IPS DF 6.9 (cell line): ENCODE results near the gene STN1.

Experiments
- DNase-seq: peaks from one replicate; pipeline ENCODE4 v3.0.0-alpha.2; 2013; ENCODE audit warnings: low read depth, low spot score
- H3K27ac ChIP-seq: one replicate; pipeline ENCODE4 v1.5.1; 2013; ENCODE audit warnings: low read length, control low read depth
- H3K27me3 ChIP-seq: 2 replicates; pipeline ENCODE4 v1.6.1; 2013; ENCODE audit warnings: mild to moderate bottlenecking, low read length; ENCODE audit not compliant: control insufficient read depth, insufficient read depth
- H3K36me3 ChIP-seq: 2 replicates; pipeline ENCODE4 v1.6.1; 2013; ENCODE audit warnings: low read length; ENCODE audit not compliant: control insufficient read depth, insufficient read depth
- H3K4me1 ChIP-seq: 2 replicates; pipeline ENCODE4 v1.6.1; 2013; ENCODE audit warnings: low read length; ENCODE audit not compliant: control insufficient read depth, insufficient read depth
- H3K4me3 ChIP-seq: 2 replicates; pipeline ENCODE4 v1.5.1; 2013; ENCODE audit warnings: mild to moderate bottlenecking, low read length
- H3K9me3 ChIP-seq: 2 replicates; pipeline ENCODE4 v1.6.1; 2013; ENCODE audit warnings: low read length, inconsistent platforms; ENCODE audit not compliant: control insufficient read depth, insufficient read depth
- WGBS: extraction: QIAGEN DNeasy Blood & Tissue Kit; methylation state at CpG from one replicate; pipeline ENCODE4 v1.1.7; 2013; ENCODE audit warnings: mixed read lengths, missing lambda C conversion rate; ENCODE audit not compliant: insufficient read length, insufficient coverage; 5-methylcytosine and 5-hydroxymethylcytosine counted together

The STN1 gene

DNA sequence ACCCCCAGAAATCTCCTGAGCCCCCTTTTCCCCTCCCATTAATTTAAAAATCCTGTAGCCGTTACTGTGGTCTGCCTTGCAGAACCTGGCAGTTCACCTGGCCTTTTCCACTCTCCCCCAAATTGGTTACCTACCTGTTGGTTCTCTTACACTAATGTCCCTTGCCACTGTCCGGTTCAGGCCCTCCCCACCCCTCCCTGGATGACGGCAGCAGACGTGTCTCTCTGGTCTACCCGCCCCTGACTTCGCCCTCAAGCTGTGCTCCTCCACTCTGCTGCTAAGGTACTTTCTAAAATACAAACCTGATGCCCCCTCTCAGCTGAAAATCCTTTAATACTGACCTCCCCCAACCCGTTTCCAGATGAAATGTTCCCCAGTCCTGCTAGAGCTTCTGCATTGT, 47.0 kb downstream of the STN1 start:
- no peak for DNase-seq
- H3K9me3 ChIP-seq: no peaks in the 10 kb centered on the region
- H3K4me1 ChIP-seq: no peaks in the 10 kb centered on the region
- no peaks in the 10 kb centered on the region for H3K27me3 ChIP-seq
- no peaks in the 10 kb centered on the region for H3K36me3 ChIP-seq
- H3K4me3 ChIP-seq: no peak overlapping the region
- H3K27ac ChIP-seq: no peak overlapping the region
- WGBS: no CpG with 5 or more reads among the region's 7 CpGs

GRCh38 chr10:103870516-103870915, 47.5 kb downstream of the STN1 start:
- Histone ChIP-seq H3K4me3 (no peak overlapping the region), H3K4me1 (no peaks in the 10 kb centered on the region), H3K36me3 (no peaks in the 10 kb centered on the region), H3K9me3 (no peaks in the 10 kb centered on the region), H3K27ac (no peak overlapping the region), H3K27me3 (no peaks in the 10 kb centered on the region)
- WGBS: no CpG with 5 or more reads among the region's 8 CpGs
- DNase-seq: no peak

DNA sequence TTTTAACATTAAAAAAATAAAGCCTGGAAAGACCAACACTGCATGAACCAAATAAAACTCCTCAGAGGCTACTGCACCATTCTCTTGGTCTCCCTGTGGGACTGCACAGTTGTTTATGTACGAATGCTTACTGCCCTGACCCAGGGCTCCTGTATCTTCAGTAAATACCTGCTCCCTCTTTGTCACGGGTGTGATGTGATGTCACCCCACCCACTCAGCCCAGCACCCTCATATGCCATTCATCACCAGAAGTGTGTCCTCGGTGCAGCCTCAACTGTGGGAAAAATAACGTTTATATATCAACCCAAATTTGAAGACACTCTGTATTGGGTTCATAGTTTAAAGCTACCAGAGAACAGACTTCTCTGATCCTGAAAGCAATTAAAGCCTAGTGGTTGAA, 48.6 kb downstream of the STN1 start:
- Histone ChIP-seq H3K27ac (no peak overlapping the region), H3K4me1 (no peaks in the 10 kb centered on the region), H3K4me3 (no peak overlapping the region), H3K9me3 (no peaks in the 10 kb centered on the region), H3K27me3 (no peaks in the 10 kb centered on the region), H3K36me3 (no peaks in the 10 kb centered on the region)
- DNase-seq: no peak
- WGBS: no CpG with 5 or more reads among the region's 4 CpGs

DNA sequence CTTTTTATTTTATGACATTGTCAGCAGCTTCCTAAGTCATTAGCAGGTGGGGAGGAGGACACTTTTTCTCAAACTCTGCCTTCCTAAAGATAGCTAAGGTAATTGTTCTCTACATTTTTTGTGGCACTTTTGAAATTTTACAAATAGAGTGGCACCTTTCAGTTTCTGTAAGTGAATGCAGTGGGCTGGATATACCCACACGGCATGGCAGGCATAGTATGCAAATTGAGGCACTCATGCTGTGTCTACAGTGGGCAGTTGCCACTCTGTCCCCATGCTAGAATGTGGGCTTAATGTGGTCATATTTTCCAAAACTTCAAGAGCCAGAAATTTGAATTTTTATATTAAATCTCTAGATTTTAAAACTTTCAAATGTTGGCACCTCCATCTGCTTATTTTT, 49.8 kb downstream of the STN1 start:
- Histone ChIP-seq H3K9me3 (no peaks in the 10 kb centered on the region), H3K36me3 (no peaks in the 10 kb centered on the region), H3K4me3 (no peak overlapping the region), H3K27me3 (no peaks in the 10 kb centered on the region), H3K27ac (no peak overlapping the region), H3K4me1 (no peaks in the 10 kb centered on the region)
- no CpG with 5 or more reads among the region's 1 CpG for WGBS
- DNase-seq: no peak

GRCh38 chr10:103861505-103861904, 56.5 kb downstream of the STN1 start:
- Histone ChIP-seq H3K4me3 (no peak overlapping the region), H3K27ac (no peak overlapping the region), H3K36me3 (no peaks in the 10 kb centered on the region), H3K4me1 (no peaks in the 10 kb centered on the region), H3K9me3 (no peaks in the 10 kb centered on the region), H3K27me3 (peaks cover 4% of the 10 kb centered on the region)
- WGBS: no CpG with 5 or more reads among the region's 1 CpG
- DNase-seq: no peak

- H3K4me1 ChIP-seq: 0 out of 2 replicates have a peak, but pooled peaks cover 2% of the 10 kb centered on the region
- H3K27me3 ChIP-seq: peaks cover 8% of the 10 kb centered on the region
- H3K9me3 ChIP-seq: no peaks in the 10 kb centered on the region
- no CpG with 5 or more reads among the region's 15 CpGs for WGBS
- no peak overlapping the region for H3K4me3 ChIP-seq
- peak; percentile 47 for DNase-seq
- H3K27ac ChIP-seq: no peak overlapping the region
- no peaks in the 10 kb centered on the region; the same call in 1 of the 2 replicates for H3K36me3 ChIP-seq
Observed at GRCh38 chr10:103859161-103860086, 58.6 kb downstream of the STN1 start.

- DNase-seq: no peak
- Histone ChIP-seq H3K27ac (no peak overlapping the region), H3K9me3 (no peaks in the 10 kb centered on the region), H3K4me3 (no peak overlapping the region), H3K27me3 (peaks cover 16% of the 10 kb centered on the region), H3K4me1 (0 out of 2 replicates have a peak, but pooled peaks cover 2% of the 10 kb centered on the region), H3K36me3 (no peaks in the 10 kb centered on the region; the same call in 1 of the 2 replicates)
- no CpG with 5 or more reads among the region's 5 CpGs for WGBS
Observed at GRCh38 chr10:103858360-103858759, 59.6 kb downstream of the STN1 start.

DNA sequence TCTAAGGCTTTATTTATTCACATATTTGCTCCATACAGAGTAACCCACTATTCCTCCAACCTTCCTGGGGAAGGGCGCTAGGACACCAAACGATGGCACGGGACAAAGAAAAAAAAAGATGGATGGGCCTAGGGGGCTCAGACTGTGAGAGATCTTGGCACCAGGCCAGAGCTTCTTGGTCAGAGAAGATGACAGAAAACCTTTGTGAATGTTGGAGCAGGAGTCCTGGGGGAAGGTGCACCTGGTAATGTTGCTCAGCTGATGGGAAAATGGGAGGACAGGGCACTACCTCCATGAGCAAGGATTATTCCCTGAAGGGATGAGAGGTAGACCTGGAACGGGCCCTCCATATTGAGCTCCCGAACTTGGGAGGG, 61.2 kb downstream of the STN1 start:
- Histone ChIP-seq H3K9me3 (no peaks in the 10 kb centered on the region), H3K27me3 (peaks cover 16% of the 10 kb centered on the region), H3K27ac (no peak overlapping the region), H3K4me3 (no peak overlapping the region), H3K4me1 (0 out of 2 replicates have a peak, but pooled peaks cover 2% of the 10 kb centered on the region), H3K36me3 (no peaks in the 10 kb centered on the region; the same call in 1 of the 2 replicates)
- no peak for DNase-seq
- WGBS: no CpG with 5 or more reads among the region's 5 CpGs

DNA sequence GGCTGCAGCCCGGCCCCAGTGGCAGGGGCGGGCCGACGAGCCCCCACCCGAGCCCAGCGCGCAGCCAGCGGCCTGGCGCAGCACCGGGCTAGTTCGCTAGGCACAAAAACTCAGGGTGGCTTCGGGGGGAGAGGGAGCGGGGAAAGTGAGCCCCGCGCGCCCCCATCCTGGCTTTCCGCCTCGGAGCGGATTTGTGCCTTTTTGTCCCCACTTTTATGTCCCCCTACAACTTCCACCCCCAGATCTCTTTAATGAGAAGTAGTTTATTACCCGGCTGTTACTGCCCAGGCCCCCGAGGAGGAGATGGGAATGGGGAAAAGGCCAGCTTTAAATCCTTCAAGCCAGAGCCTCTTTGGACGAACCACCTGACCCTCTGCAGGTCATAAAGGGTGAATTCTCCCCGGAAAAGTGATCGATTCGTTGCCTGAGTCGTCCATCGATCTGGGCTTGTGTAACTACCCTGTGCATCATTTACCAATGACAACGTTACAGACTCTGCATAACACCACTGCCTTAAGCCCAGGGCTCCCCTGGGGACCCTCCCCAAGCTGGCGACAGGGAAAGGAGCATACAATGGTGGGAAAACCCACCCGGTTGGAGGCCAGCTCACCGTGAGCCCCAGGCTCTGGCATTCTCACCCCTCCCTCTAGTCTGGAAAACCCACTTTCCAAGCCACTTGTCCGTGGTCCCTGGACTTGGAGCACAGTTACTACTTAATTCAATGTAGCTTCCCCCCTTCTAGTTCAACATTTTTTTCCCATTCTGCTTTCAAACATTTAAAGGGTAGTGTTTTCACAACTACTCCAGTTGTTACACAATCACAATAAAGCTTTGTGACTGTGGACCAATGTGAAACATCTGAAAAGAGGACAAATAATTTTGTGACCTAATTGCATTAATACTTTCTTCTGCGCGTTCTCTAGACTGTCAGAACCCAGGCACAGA, 61.9 kb downstream of the STN1 start:
- no peak overlapping the region for H3K27ac ChIP-seq
- peaks cover 16% of the 10 kb centered on the region for H3K27me3 ChIP-seq
- no peaks in the 10 kb centered on the region for H3K9me3 ChIP-seq
- WGBS: no CpG with 5 or more reads among the region's 34 CpGs
- peak overlapping the region; percentile 69; the same call in 1 of the 2 replicates for H3K4me3 ChIP-seq
- H3K4me1 ChIP-seq: 0 out of 2 replicates have a peak, but pooled peaks cover 2% of the 10 kb centered on the region
- no peaks in the 10 kb centered on the region; the same call in 1 of the 2 replicates for H3K36me3 ChIP-seq
- no peak for DNase-seq

DNA sequence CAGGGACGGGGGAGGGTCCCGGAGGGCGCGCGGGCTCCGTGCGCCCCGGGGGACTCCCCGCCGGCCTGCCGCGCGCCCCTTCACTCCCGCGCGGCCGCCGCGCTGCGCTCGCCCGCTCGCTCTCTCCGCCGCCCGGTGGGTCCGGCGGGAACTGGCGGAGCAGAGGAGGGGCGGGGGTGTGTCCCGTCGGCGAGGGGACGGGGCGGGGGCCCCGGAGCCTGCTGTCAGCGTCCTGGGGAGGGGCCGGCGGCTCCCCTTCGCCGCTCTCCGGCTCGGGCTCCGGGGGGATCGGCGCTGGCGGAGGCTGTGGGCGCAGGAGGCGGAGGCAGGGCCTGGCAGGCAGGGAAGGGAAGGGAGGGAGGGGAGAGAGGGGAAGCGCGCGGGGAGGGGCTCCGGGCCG, 62.6 kb downstream of the STN1 start, which contains the start of gene SH3PXD2A:
SH3PXD2A (minus strand) TSS at position 153 of the 400 bp plus-strand sequence. CDS start 310 bp downstream, outside the sequence.
- Histone ChIP-seq H3K4me1 (0 out of 2 replicates have a peak, but pooled peaks cover 2% of the 10 kb centered on the region), H3K9me3 (no peaks in the 10 kb centered on the region), H3K27ac (no peak within 1 kb of the TSS), H3K36me3 (no peaks in the 10 kb centered on the region; the same call in 1 of the 2 replicates), H3K4me3 (peak within 1 kb of the TSS; percentile 69), H3K27me3 (peaks cover 16% of the 10 kb centered on the region)
- DNase-seq: no peak
- no CpG with 5 or more reads among the region's 54 CpGs for WGBS
